Tibial nerve (tissue), 4 donors: ENCODE measurements around the gene ANKRD1. TPM values are rescaled to one million over a fixed set of nuclear protein-coding genes. Genes with fewer than 3 reads are reported as not detected.

ENCODE experiments used
- DNase-seq, 2 donors: peaks; one replicate each; pipeline ENCODE4 v3.0.0-alpha.2; 2019; ENCODE audit warnings: low spot score in 2 of 2
- H3K27ac ChIP-seq, 4 donors: fragments of 200-600 bp; sonication (generic) in 3 of 4; one replicate each; pipeline ENCODE4 v1.5.1; 2017 to 2019; ENCODE audit warnings: mild to moderate bottlenecking in 1 of 4
- H3K27me3 ChIP-seq, 2 donors: fragments of 200-600 bp; sonication (generic) in 1 of 2; one replicate each; pipeline versions ENCODE4 v1.5.1 to v1.6.0; 2017 to 2019
- H3K36me3 ChIP-seq, 3 donors: fragments of 200-600 bp; sonication (generic); one replicate each; pipeline ENCODE4 v1.5.1; 2018 to 2019
- H3K4me1 ChIP-seq, 4 donors: fragments of 200-600 bp; sonication (generic) in 3 of 4; one replicate each; pipeline ENCODE4 v1.5.1; 2017 to 2019
- H3K4me3 ChIP-seq, 4 donors: fragments of 200-600 bp; sonication (generic) in 3 of 4; one replicate each; pipeline ENCODE4 v1.5.1; 2017 to 2019; ENCODE audit warnings: mild to moderate bottlenecking in 1 of 4, moderate library complexity in 1 of 4
- H3K9me3 ChIP-seq, 4 donors: fragments of 200-600 bp; sonication (generic) in 3 of 4; one replicate each; pipeline ENCODE4 v1.5.1; 2017 to 2019
- CTCF ChIP-seq, 5 experiments: fragments of 200-600 bp in 3 of 5; fragments of 450-650 bp in 2 of 5; sonication (generic) in 3 of 5; IDR thresholded peaks; one replicate each; pipeline ENCODE4 v1.5.1; 2016 to 2019; ENCODE audit warnings: antibody characterized with exemption in 5 of 5, mild to moderate bottlenecking in 3 of 5, moderate library complexity in 2 of 5
- EP300 ChIP-seq, 2 donors: sonication (generic); formaldehyde crosslinking; IDR thresholded peaks; one replicate each; pipeline ENCODE4 v1.6.1; 2017; ENCODE audit warnings: antibody characterized with exemption in 2 of 2, mild to moderate bottlenecking in 1 of 2
- POLR2A ChIP-seq, 2 donors: fragments of 450-650 bp; IDR thresholded peaks; one replicate each; pipeline ENCODE4 v1.6.1; 2017; ENCODE audit warnings: antibody characterized with exemption in 2 of 2, mild to moderate bottlenecking in 2 of 2, moderate library complexity in 2 of 2
- WGBS, 2 donors: methylation state at CpG; one replicate each; pipeline ENCODE4 v1.1.5; 2018; 5-methylcytosine and 5-hydroxymethylcytosine counted together
- small RNA-seq: library from RNA; depleted of rRNA; stranded (forward); fragments of <200 nt; gene quantifications from one replicate; pipeline ENCODE3, GENCODE V24; 2016
- total RNA-seq, 4 donors: library from RNA; depleted of rRNA; stranded (reverse); fragments of >200 nt; gene quantifications; one replicate each; pipeline ENCODE4 v1.1.0, GENCODE V29; 2016

Gene ANKRD1
- total RNA-seq, 4 donors from 2014 or later, result not detected

DNA sequence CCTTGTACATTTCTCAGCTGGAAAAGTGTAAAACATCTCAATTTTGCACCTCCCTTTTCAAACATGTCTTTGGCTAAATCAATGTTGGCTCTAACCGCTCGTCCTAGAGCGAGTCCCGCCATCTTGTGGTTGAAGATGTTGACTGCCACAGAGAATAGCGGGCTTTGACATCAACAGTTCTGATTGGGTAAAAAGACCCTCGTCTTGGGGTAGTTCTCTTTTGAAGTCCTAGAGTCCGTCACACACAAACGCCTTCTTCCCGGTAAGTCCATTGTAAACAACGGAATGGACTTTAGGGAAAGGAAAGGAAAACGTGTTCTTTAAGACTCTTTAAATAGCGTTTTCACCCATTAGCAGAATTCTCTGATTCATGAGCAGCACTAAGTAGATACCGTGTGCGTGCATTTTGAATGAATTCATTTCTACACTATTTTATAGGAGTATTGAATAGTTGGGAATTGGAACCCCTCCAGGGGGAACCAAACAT, 49.6 kb downstream of the ANKRD1 start:
- DNase-seq, result peak in 1 of 2 donors; percentile 41
- Histone ChIP-seq H3K4me3 (peak overlapping the region; percentile 65 to 90 (median 84)), H3K36me3 (peaks cover 0 to 10% (median 4%) of the 10 kb centered on the region in 3 donors), H3K4me1 (peaks cover 0 to 30% (median 12%) of the 10 kb centered on the region in 4 donors), H3K27me3 (no peaks in the 10 kb centered on the region), H3K9me3 (peaks cover 0 to 4% (median 1%) of the 10 kb centered on the region in 4 donors), H3K27ac (peak overlapping the region; percentile 32 to 89 (median 77))
- TF ChIP-seq CTCF (IDR thresholded peaks at IDR 0.05) (peak in 4 of 5 experiments; percentile 11 to 45 (median 34)), EP300 (IDR thresholded peaks at IDR 0.05) (no peak), POLR2A (IDR thresholded peaks at IDR 0.05) (no peak)
- 1 to 2% methylated on average over 14 of the region's 14 CpGs for WGBS, 2 donors

DNA sequence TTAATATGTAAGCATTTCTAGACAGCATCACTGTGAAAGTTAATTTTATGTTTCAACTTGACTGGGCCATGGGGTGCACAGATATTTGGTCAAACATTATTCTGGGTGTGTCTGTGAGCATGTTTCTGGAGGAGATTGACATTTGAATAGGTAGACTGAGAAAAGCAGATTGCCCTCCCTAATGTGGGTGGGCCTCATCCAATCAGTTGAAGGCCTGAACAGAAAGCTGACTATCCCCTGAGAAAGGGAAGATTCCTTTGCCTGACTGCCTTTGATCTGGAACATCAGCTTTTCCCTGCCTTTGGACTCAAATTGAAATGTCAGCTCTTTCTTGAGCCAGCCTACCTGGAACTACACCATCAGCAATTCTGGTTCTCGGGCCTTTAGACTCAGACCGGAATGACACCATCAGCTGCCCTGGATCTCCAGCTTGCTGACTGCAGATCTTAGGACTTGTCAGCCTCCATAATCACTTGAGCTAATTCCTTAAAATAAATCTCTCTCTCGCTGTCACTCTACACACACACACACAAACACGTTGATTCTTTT, 54.8 kb downstream of the ANKRD1 start:
- no peak overlapping the region for H3K27ac ChIP-seq
- no peak for DNase-seq
- H3K27me3 ChIP-seq, result no peaks in the 10 kb centered on the region
- no peak overlapping the region for H3K4me3 ChIP-seq
- 87 to 89% methylated on average over 4 of the region's 4 CpGs for WGBS, 2 donors
- no peaks in the 10 kb centered on the region for H3K36me3 ChIP-seq
- TF ChIP-seq EP300 (IDR thresholded peaks at IDR 0.05) (no peak), CTCF (IDR thresholded peaks at IDR 0.05) (no peak), POLR2A (IDR thresholded peaks at IDR 0.05) (no peak)
- H3K4me1 ChIP-seq, result peaks cover 0 to 3% (median 0%) of the 10 kb centered on the region in 4 donors
- H3K9me3 ChIP-seq, result peaks cover 0 to 4% (median 1%) of the 10 kb centered on the region in 4 donors

GRCh38 chr10:90865401-90865800, 55.5 kb downstream of the ANKRD1 start:
- no peak for DNase-seq
- WGBS, 2 donors, result 25 to 26% methylated on average over 3 of the region's 3 CpGs

DNA sequence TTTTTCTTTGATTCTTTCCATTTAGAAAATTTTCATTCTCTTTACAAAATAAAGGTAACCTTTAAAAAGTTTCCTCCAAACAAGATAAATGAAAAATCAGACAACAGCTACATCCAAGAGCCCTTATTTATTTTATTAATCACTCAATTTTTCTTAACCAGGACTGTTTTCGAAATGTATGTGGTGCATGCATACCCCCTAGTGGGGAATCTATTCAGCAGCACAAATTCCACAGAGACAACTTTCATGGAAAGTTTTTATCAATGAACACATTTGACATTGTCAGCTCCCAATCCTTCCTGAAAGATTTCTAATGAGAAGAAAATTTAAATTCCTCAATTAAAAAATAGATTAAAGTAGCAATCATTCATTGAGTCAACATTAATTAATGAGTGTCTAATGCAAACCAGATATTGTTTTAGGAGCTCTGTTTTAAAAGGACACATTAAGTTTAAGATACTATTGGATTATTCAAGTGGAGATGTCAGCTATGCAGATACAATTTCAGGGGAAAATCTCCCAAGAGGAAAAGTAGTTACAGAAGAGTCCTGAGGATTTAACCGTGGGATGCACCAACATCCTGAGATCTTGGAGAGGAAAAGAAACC, 57.9 kb downstream of the ANKRD1 start:
- Histone ChIP-seq H3K27ac (no peak overlapping the region), H3K27me3 (no peaks in the 10 kb centered on the region), H3K9me3 (no peaks in the 10 kb centered on the region), H3K4me1 (peaks cover 0 to 12% (median 0%) of the 10 kb centered on the region in 4 donors), H3K4me3 (no peak overlapping the region), H3K36me3 (no peaks in the 10 kb centered on the region)
- WGBS, 2 donors, result 25 to 35% methylated on average over 2 of the region's 2 CpGs
- TF ChIP-seq POLR2A (IDR thresholded peaks at IDR 0.05), result no peak
- peak; percentile 40 to 54 (median 50) for TF ChIP-seq CTCF (IDR thresholded peaks at IDR 0.05)
- no peak for TF ChIP-seq EP300 (IDR thresholded peaks at IDR 0.05)
- DNase-seq, result no peak

More at GRCh38 chr10:90865401-90865800, 55.5 kb downstream of the ANKRD1 start:
- no peaks in the 10 kb centered on the region for H3K36me3 ChIP-seq
- TF ChIP-seq CTCF (IDR thresholded peaks at IDR 0.05), result peak in 3 of 5 experiments; percentile 16 to 37 (median 25)
- no peak for TF ChIP-seq EP300 (IDR thresholded peaks at IDR 0.05)
- no peak for TF ChIP-seq POLR2A (IDR thresholded peaks at IDR 0.05)
- no peak overlapping the region for H3K4me3 ChIP-seq
- H3K4me1 ChIP-seq, result no peaks in the 10 kb centered on the region
- H3K9me3 ChIP-seq, result peaks cover 0 to 4% (median 1%) of the 10 kb centered on the region in 4 donors
- H3K27me3 ChIP-seq, result no peaks in the 10 kb centered on the region
- no peak overlapping the region for H3K27ac ChIP-seq

Small RNA genes within 50 kb of the gene (small RNA-seq; reads per million reads assigned to genes)
- gene RF00019 (not detected), gene RNU6-740P (not detected)

Other genes starting within 250 kb of the ANKRD1 start
- gene HTR7, start 63.0 kb downstream of the ANKRD1 start, total RNA-seq, result 1 to 10 TPM in 1 of 4 donors, under 1 TPM in 3; 0.20 to 1.2 (median 0.43) TPM
- gene RPP30, start 49.1 kb downstream of the ANKRD1 start, total RNA-seq, result 10 to 100 TPM; 19.4 to 46.5 (median 35.2) TPM